BE2C (cell line): ENCODE data around the gene CNIH4. TPM values are rescaled to one million over a fixed set of nuclear protein-coding genes. Genes with fewer than 3 reads are reported as not detected.
"Not testable (repeated sequence)": the region's sequence is repeated elsewhere in the genome, so short reads cannot be mapped to it uniquely, and the experiment has no call there.

Source experiments
- DNase-seq: peaks from one replicate; pipeline ENCODE4 v3.0.0-alpha.2; 2020
- H3K27me3 ChIP-seq: fragments of 250-450 bp; sonication (Bioruptor Pico); 2 replicates; pipeline ENCODE4 v1.5.1; 2020; ENCODE audit warnings: mild to moderate bottlenecking
- H3K36me3 ChIP-seq: fragments of 250-450 bp; sonication (Bioruptor Pico); 2 replicates; pipeline ENCODE4 v1.5.1; 2020; ENCODE audit warnings: mild to moderate bottlenecking
- H3K4me1 ChIP-seq: fragments of 250-450 bp; sonication (Bioruptor Pico); 2 replicates; pipeline ENCODE4 v1.5.1; 2020
- H3K4me3 ChIP-seq: 2 replicates; pipeline ENCODE4 v1.5.1; 2011; ENCODE audit warnings: low read depth, low read length
- H3K9me3 ChIP-seq: fragments of 250-450 bp; sonication (Bioruptor Pico); 2 replicates; pipeline ENCODE4 v1.5.1; 2020
- polyA plus RNA-seq: library from polyadenylated mRNA; unstranded; fragments of >200 nt; gene quantifications from one replicate; pipeline ENCODE4 v1.2.1, GENCODE V29; 2012; ENCODE audit warnings: low read depth, missing spikeins; ENCODE audit not compliant: insufficient read length, insufficient read depth
- TF ChIP-seq, protein P1 (sequence below): IDR thresholded peaks from 2 replicates; pipeline ENCODE4 v1.5.1; 2012; ENCODE audit warnings: mild to moderate bottlenecking, low read depth, low read length

CNIH4 gene
- 49.0 TPM for polyA plus RNA-seq

DNA sequence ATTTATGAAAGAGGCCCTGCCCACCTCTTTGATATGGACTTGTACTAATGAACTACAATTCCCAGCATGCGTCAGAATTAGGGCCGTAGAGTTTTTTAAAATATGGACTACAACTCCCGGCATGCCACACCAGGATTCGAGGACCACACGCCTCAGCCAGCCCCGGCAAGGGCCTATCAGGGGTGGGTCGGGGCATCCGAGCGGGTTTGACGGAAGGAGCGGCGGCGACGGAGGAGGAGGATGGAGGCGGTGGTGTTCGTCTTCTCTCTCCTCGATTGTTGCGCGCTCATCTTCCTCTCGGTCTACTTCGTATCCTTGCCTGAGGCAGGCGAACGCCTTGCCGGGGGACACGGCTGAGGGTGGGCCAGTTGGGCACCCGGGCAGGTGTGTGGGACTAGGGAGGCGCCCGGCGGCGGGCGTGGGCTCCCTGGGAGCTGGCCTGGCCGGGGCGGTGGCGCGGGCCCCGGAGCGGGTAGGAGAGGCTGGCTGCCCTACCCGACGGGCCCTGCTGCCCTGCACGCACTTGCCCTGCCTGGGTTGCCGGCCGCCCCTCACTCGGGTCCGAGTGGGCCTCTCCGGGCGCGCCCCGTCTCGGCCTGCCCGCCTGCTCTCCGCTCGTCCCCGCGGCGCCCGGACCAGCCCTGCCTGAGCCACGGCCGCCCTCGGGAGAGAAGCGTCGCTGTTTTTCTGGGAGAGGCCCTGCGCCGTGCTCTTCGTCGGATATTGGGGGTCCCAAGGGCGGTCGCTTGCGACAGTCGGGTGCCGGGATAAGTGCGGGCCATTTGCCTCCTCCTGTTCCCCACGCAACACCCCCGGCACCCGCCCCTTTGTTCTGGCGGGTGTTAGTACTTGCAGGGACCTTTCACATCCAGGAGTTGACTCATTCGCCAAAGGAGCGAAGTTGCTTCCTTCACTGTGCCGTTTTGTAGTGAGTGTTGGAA lies at the start of gene CNIH4:
Gene CNIH4 (plus strand): TSS at position 195 of the 941 bp plus-strand sequence. CDS start 46 bp downstream, at position 241.
- no peaks in the 10 kb centered on the region for H3K9me3 ChIP-seq
- no peaks in the 10 kb centered on the region for H3K4me1 ChIP-seq
- H3K4me3 ChIP-seq, result peak within 1 kb of the TSS; percentile 88
- TF ChIP-seq, protein P1, sequence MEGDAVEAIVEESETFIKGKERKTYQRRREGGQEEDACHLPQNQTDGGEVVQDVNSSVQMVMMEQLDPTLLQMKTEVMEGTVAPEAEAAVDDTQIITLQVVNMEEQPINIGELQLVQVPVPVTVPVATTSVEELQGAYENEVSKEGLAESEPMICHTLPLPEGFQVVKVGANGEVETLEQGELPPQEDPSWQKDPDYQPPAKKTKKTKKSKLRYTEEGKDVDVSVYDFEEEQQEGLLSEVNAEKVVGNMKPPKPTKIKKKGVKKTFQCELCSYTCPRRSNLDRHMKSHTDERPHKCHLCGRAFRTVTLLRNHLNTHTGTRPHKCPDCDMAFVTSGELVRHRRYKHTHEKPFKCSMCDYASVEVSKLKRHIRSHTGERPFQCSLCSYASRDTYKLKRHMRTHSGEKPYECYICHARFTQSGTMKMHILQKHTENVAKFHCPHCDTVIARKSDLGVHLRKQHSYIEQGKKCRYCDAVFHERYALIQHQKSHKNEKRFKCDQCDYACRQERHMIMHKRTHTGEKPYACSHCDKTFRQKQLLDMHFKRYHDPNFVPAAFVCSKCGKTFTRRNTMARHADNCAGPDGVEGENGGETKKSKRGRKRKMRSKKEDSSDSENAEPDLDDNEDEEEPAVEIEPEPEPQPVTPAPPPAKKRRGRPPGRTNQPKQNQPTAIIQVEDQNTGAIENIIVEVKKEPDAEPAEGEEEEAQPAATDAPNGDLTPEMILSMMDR, result no peak
- H3K36me3 ChIP-seq, result no peaks in the 10 kb centered on the region
- DNase-seq, result peak; percentile 94
- H3K27me3 ChIP-seq, result no peaks in the 10 kb centered on the region

- TF ChIP-seq, protein P1, result no peak
- H3K9me3 ChIP-seq, result no peaks in the 10 kb centered on the region
- no peaks in the 10 kb centered on the region for H3K4me1 ChIP-seq
- H3K4me3 ChIP-seq, result no peak overlapping the region
- no peak for DNase-seq
- H3K27me3 ChIP-seq, result no peaks in the 10 kb centered on the region
- peaks cover 70% of the 10 kb centered on the region for H3K36me3 ChIP-seq
Observed at GRCh38 chr1:224308064-224308463, 48.6 kb upstream of the CNIH4 start.

GRCh38 chr1:224311503-224311902 lies 45.2 kb upstream of the CNIH4 start:
- H3K9me3 ChIP-seq, H3K27me3 ChIP-seq, DNase-seq, H3K4me3 ChIP-seq, H3K4me1 ChIP-seq: not testable (repeated sequence)
- H3K36me3 ChIP-seq, result peaks cover 61% of the 10 kb centered on the region

- Histone ChIP-seq H3K9me3 (no peaks in the 10 kb centered on the region), H3K4me3 (no peak overlapping the region), H3K4me1 (no peaks in the 10 kb centered on the region), H3K36me3 (peaks cover 58% of the 10 kb centered on the region), H3K27me3 (no peaks in the 10 kb centered on the region)
- no peak for DNase-seq
- TF ChIP-seq, protein P1, result no peak
Observed at GRCh38 chr1:224312025-224312424, 44.7 kb upstream of the CNIH4 start.

GRCh38 chr1:224317383-224318045 lies 39.2 kb upstream of the CNIH4 start:
- Histone ChIP-seq H3K27me3 (no peaks in the 10 kb centered on the region), H3K4me1 (no peaks in the 10 kb centered on the region), H3K4me3 (no peak overlapping the region), H3K9me3 (no peaks in the 10 kb centered on the region), H3K36me3 (peaks cover 28% of the 10 kb centered on the region)
- TF ChIP-seq, protein P1, result no peak
- DNase-seq, result no peak

DNA sequence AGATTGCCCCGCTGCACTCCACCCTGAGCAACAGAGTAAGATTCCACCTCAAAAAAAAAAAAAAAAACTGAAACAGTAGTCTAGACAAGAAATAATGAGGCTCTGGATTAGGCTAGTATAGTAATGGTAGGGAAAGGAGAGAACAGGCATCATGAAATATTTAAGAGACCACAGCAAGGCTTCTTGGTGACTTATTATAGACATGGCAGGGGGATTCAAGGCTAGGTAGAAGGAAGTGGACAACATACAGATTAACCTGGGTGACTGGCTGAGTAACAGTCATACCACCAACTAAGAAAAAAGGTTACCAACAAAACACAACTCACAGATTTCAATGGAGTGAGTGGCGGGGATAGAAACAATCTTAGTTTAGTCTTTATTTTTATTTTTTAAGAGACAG lies 35.0 kb upstream of the CNIH4 start:
- Histone ChIP-seq H3K4me1 (no peaks in the 10 kb centered on the region), H3K9me3 (no peaks in the 10 kb centered on the region), H3K27me3 (no peaks in the 10 kb centered on the region), H3K4me3 (no peak overlapping the region), H3K36me3 (peaks cover 15% of the 10 kb centered on the region)
- no peak for DNase-seq
- TF ChIP-seq, protein P1, result no peak
